Choroid plexus epithelial cell (primary cell): ENCODE data around the gene CCDC93.
A peak's percentile ranks its signal among the peaks of the same experiment; 100 is the strongest.

Source experiments
- DNase-seq: peaks from one replicate; pipeline ENCODE4 v3.0.0-alpha.2; 2010; ENCODE audit warnings: low read depth
- H3K4me3 ChIP-seq: 2 replicates; pipeline ENCODE4 v1.5.1; 2011; ENCODE audit warnings: low read depth, mild to moderate bottlenecking, control low read depth, low read length, moderate library complexity
- CTCF ChIP-seq: conservative IDR thresholded peaks from 2 replicates; pipeline ENCODE4 v1.5.1; 2011; ENCODE audit warnings: low read depth, mild to moderate bottlenecking, control low read depth, inconsistent platforms, low read length, moderate library complexity

The CCDC93 gene

GRCh38 chr2:117956036-117956796 is 57.7 kb downstream of the CCDC93 start:
- H3K4me3 ChIP-seq: no peak overlapping the region
- TF ChIP-seq CTCF: peak; percentile 44
- peak; percentile 38 for DNase-seq

GRCh38 chr2:117953231-117953630 is 60.6 kb downstream of the CCDC93 start:
- DNase-seq: no peak
- no peak for TF ChIP-seq CTCF
- H3K4me3 ChIP-seq: no peak overlapping the region

- no peak for DNase-seq
- H3K4me3 ChIP-seq: no peak overlapping the region
- TF ChIP-seq CTCF: no peak
These were observed 61.2 kb downstream of the CCDC93 start for GRCh38 chr2:117952701-117953100.

- no peak overlapping the region for H3K4me3 ChIP-seq
- DNase-seq: no peak
- TF ChIP-seq CTCF: no peak
These were observed 61.6 kb downstream of the CCDC93 start for GRCh38 chr2:117952228-117952627.

GRCh38 chr2:117949806-117950205 is 64.1 kb downstream of the CCDC93 start:
- TF ChIP-seq CTCF: no peak
- H3K4me3 ChIP-seq: no peak overlapping the region
- DNase-seq: no peak

GRCh38 chr2:117948615-117949014 is 65.3 kb downstream of the CCDC93 start:
- no peak for TF ChIP-seq CTCF
- no peak for DNase-seq
- no peak overlapping the region for H3K4me3 ChIP-seq

GRCh38 chr2:117945296-117945695 is 68.6 kb downstream of the CCDC93 start:
- no peak for TF ChIP-seq CTCF
- DNase-seq: no peak
- no peak overlapping the region for H3K4me3 ChIP-seq
